ENCODE results near the gene FLNB.

Gene FLNB

GRCh38 chr3:58058361-58059263, 50.4 kb downstream of the FLNB start:
- DNase-seq, result no peak

GRCh38 chr3:58059349-58060321, 51.4 kb downstream of the FLNB start:
- no peak for DNase-seq

GRCh38 chr3:58062472-58062871, 54.2 kb downstream of the FLNB start:
- no peak for DNase-seq

GRCh38 chr3:58063022-58063815, 55.0 kb downstream of the FLNB start:
- no peak for DNase-seq

GRCh38 chr3:58064923-58065638, 56.9 kb downstream of the FLNB start:
- DNase-seq, result no peak

- DNase-seq, result no peak
These were observed 57.5 kb downstream of the FLNB start for GRCh38 chr3:58065700-58066167.

- no peak for DNase-seq
These were observed 58.6 kb downstream of the FLNB start for GRCh38 chr3:58066842-58067241.

GRCh38 chr3:58068122-58068809, 60.0 kb downstream of the FLNB start:
- DNase-seq, result no peak

- no peak for DNase-seq
These were observed 63.3 kb downstream of the FLNB start for GRCh38 chr3:58071480-58071971.

GRCh38 chr3:58072052-58072762, 64.0 kb downstream of the FLNB start:
- no peak for DNase-seq

- DNase-seq, result no peak
These were observed 64.5 kb downstream of the FLNB start for GRCh38 chr3:58072763-58073130.

- DNase-seq, result no peak
These were observed 65.3 kb downstream of the FLNB start for GRCh38 chr3:58073301-58074108.

- DNase-seq, result no peak
These were observed 66.0 kb downstream of the FLNB start for GRCh38 chr3:58074116-58074715.

- no peak for DNase-seq
These were observed 66.8 kb downstream of the FLNB start for GRCh38 chr3:58074997-58075396.

GRCh38 chr3:58077596-58078285, 69.5 kb downstream of the FLNB start:
- no peak for DNase-seq

GRCh38 chr3:58078610-58079009, 70.4 kb downstream of the FLNB start:
- no peak for DNase-seq

- no peak for DNase-seq
These were observed 71.6 kb downstream of the FLNB start for GRCh38 chr3:58079773-58080172.

GRCh38 chr3:58082047-58082446, 73.8 kb downstream of the FLNB start:
- no peak for DNase-seq

- DNase-seq, result no peak
These were observed 75.9 kb downstream of the FLNB start for GRCh38 chr3:58084166-58084565.

Data from DMS79 (cell line).